Immature natural killer cell (primary cell): Measurements from ENCODE around the gene PRR15L. TPM values are rescaled to one million over a fixed set of nuclear protein-coding genes. Genes with fewer than 3 reads are reported as not detected.

ENCODE experiments used
- DNase-seq, 3 donors: peaks; one replicate each; pipeline ENCODE4 v3.0.0; 2022; ENCODE audit warnings: mixed read lengths in 1 of 3
- H3K27ac Mint-ChIP-seq, 6 donors: one replicate each; pipeline ENCODE4 v1.8.0; 2020; ENCODE audit warnings: mixed read lengths in 6 of 6, mild to moderate bottlenecking in 5 of 6, inconsistent platforms in 4 of 6, moderate library complexity in 3 of 6
- H3K27me3 Mint-ChIP-seq, 3 donors: one replicate each; pipeline ENCODE4 v1.8.0; 2020 to 2021; ENCODE audit warnings: low read depth in 3 of 3, mild to moderate bottlenecking in 3 of 3, mixed read lengths in 3 of 3, moderate library complexity in 3 of 3, inconsistent platforms in 1 of 3
- H3K36me3 Mint-ChIP-seq, 3 donors: one replicate each; pipeline ENCODE4 v1.8.0; 2020; ENCODE audit warnings: mixed read lengths in 3 of 3, inconsistent platforms in 2 of 3, mild to moderate bottlenecking in 2 of 3
- H3K4me1 Mint-ChIP-seq, 2 donors: one replicate each; pipeline ENCODE4 v1.8.0; 2020; ENCODE audit warnings: inconsistent platforms in 2 of 2, mild to moderate bottlenecking in 2 of 2, mixed read lengths in 2 of 2, moderate library complexity in 1 of 2
- H3K4me3 Mint-ChIP-seq, 5 donors: one replicate each; pipeline ENCODE4 v1.8.0; 2020; ENCODE audit warnings: mild to moderate bottlenecking in 5 of 5, mixed read lengths in 5 of 5, inconsistent platforms in 3 of 5, moderate library complexity in 3 of 5
- H3K9me3 Mint-ChIP-seq, 6 donors: one replicate each; pipeline ENCODE4 v1.8.0; 2020; ENCODE audit warnings: mild to moderate bottlenecking in 6 of 6, mixed read lengths in 6 of 6, inconsistent platforms in 4 of 6, moderate library complexity in 3 of 6
- polyA plus RNA-seq, 3 donors: library from polyadenylated mRNA; unstranded; fragments of 300-500 nt; fragmentation: Illumina TruSeq; gene quantifications; one replicate each; pipeline ENCODE4 v1.2.3, GENCODE V29; 2021

The PRR15L gene
- polyA plus RNA-seq, 3 donors from 2014 or later: 0.16 TPM; not detected in 2

GRCh38 chr17:47966079-47966519 is 8.4 kb upstream of the PRR15L start:
- Mint-ChIP-seq H3K27ac (no peak overlapping the region), H3K36me3 (peaks cover 0 to 5% (median 0%) of the 10 kb centered on the region in 3 donors), H3K9me3 (no peaks in the 10 kb centered on the region), H3K4me1 (peaks cover 14 to 16% of the 10 kb centered on the region in 2 donors), H3K4me3 (no peak overlapping the region), H3K27me3 (peaks cover 3 to 10% (median 4%) of the 10 kb centered on the region in 3 donors)
- no peak for DNase-seq

- Mint-ChIP-seq H3K27ac (no peak overlapping the region), H3K9me3 (no peaks in the 10 kb centered on the region), H3K4me1 (peaks cover 2 to 3% of the 10 kb centered on the region in 2 donors), H3K4me3 (no peak overlapping the region), H3K27me3 (peaks cover 0 to 6% (median 1%) of the 10 kb centered on the region in 3 donors), H3K36me3 (peaks cover 0 to 5% (median 0%) of the 10 kb centered on the region in 3 donors)
- DNase-seq: no peak
Measured at GRCh38 chr17:47964856-47965255, 7.2 kb upstream of the PRR15L start.

GRCh38 chr17:47962901-47963300 is 5.2 kb upstream of the PRR15L start:
- DNase-seq: no peak
- Mint-ChIP-seq H3K9me3 (no peaks in the 10 kb centered on the region), H3K27ac (no peak overlapping the region), H3K4me1 (no peaks in the 10 kb centered on the region), H3K27me3 (peaks cover 0 to 6% (median 1%) of the 10 kb centered on the region in 3 donors), H3K4me3 (no peak overlapping the region), H3K36me3 (peaks cover 0 to 5% (median 0%) of the 10 kb centered on the region in 3 donors)

- Mint-ChIP-seq H3K27me3 (peaks cover 0 to 6% (median 4%) of the 10 kb centered on the region in 3 donors), H3K4me3 (no peak overlapping the region), H3K27ac (no peak overlapping the region), H3K36me3 (peaks cover 0 to 5% (median 0%) of the 10 kb centered on the region in 3 donors), H3K9me3 (no peaks in the 10 kb centered on the region), H3K4me1 (no peaks in the 10 kb centered on the region)
- DNase-seq: no peak
Measured at GRCh38 chr17:47961406-47961805, 3.7 kb upstream of the PRR15L start.

- Mint-ChIP-seq H3K4me3 (no peak overlapping the region), H3K27ac (no peak overlapping the region), H3K27me3 (peaks cover 0 to 5% (median 4%) of the 10 kb centered on the region in 3 donors), H3K9me3 (no peaks in the 10 kb centered on the region), H3K36me3 (peaks cover 0 to 5% (median 0%) of the 10 kb centered on the region in 3 donors), H3K4me1 (no peaks in the 10 kb centered on the region)
- DNase-seq: no peak
Measured at GRCh38 chr17:47959825-47960655, 2.4 kb upstream of the PRR15L start.

GRCh38 chr17:47956791-47957590 is 692 bp downstream of the PRR15L start:
- H3K27ac Mint-ChIP-seq: no peak overlapping the region
- H3K4me3 Mint-ChIP-seq: no peak overlapping the region
- no peaks in the 10 kb centered on the region for H3K4me1 Mint-ChIP-seq
- DNase-seq: no peak
- H3K36me3 Mint-ChIP-seq: peaks cover 0 to 4% (median 0%) of the 10 kb centered on the region in 3 donors
- H3K27me3 Mint-ChIP-seq: peaks cover 0 to 4% (median 0%) of the 10 kb centered on the region in 3 donors
- H3K9me3 Mint-ChIP-seq: no peaks in the 10 kb centered on the region

GRCh38 chr17:47955497-47956461 is 1.9 kb downstream of the PRR15L start:
- Mint-ChIP-seq H3K27ac (no peak overlapping the region), H3K4me1 (no peaks in the 10 kb centered on the region), H3K9me3 (no peaks in the 10 kb centered on the region), H3K27me3 (peaks cover 0 to 4% (median 0%) of the 10 kb centered on the region in 3 donors), H3K36me3 (peaks cover 0 to 4% (median 0%) of the 10 kb centered on the region in 3 donors), H3K4me3 (no peak overlapping the region)
- no peak for DNase-seq

- H3K4me1 Mint-ChIP-seq: peaks cover 9% of the 10 kb centered on the region in 2 donors
- no peaks in the 10 kb centered on the region for H3K9me3 Mint-ChIP-seq
- H3K4me3 Mint-ChIP-seq: no peak overlapping the region
- peaks cover 0 to 4% (median 4%) of the 10 kb centered on the region in 3 donors for H3K36me3 Mint-ChIP-seq
- H3K27me3 Mint-ChIP-seq: peaks cover 0 to 4% (median 0%) of the 10 kb centered on the region in 3 donors
- H3K27ac Mint-ChIP-seq: no peak overlapping the region
- no peak for DNase-seq
Measured at GRCh38 chr17:47953909-47954308, 3.8 kb downstream of the PRR15L start.

- peaks cover 0 to 4% (median 4%) of the 10 kb centered on the region in 3 donors for H3K36me3 Mint-ChIP-seq
- H3K27ac Mint-ChIP-seq: no peak overlapping the region
- H3K4me1 Mint-ChIP-seq: peaks cover 9 to 10% of the 10 kb centered on the region in 2 donors
- peaks cover 0 to 2% (median 0%) of the 10 kb centered on the region in 3 donors for H3K27me3 Mint-ChIP-seq
- DNase-seq: no peak
- no peak overlapping the region for H3K4me3 Mint-ChIP-seq
- no peaks in the 10 kb centered on the region for H3K9me3 Mint-ChIP-seq
Measured at GRCh38 chr17:47952171-47953021, 5.3 kb downstream of the PRR15L start.

GRCh38 chr17:47950448-47950847 is 7.2 kb downstream of the PRR15L start:
- H3K27me3 Mint-ChIP-seq: peaks cover 0 to 1% (median 0%) of the 10 kb centered on the region in 3 donors
- H3K27ac Mint-ChIP-seq: no peak overlapping the region
- H3K4me1 Mint-ChIP-seq: peaks cover 10 to 18% of the 10 kb centered on the region in 2 donors
- H3K9me3 Mint-ChIP-seq: no peaks in the 10 kb centered on the region
- no peak for DNase-seq
- peaks cover 0 to 4% (median 4%) of the 10 kb centered on the region in 3 donors for H3K36me3 Mint-ChIP-seq
- H3K4me3 Mint-ChIP-seq: no peak overlapping the region

GRCh38 chr17:47949946-47950345 is 7.7 kb downstream of the PRR15L start:
- Mint-ChIP-seq H3K4me3 (peak overlapping the region in 1 of 5 donors; percentile 73), H3K4me1 (peaks cover 16 to 23% of the 10 kb centered on the region in 2 donors), H3K9me3 (no peaks in the 10 kb centered on the region), H3K27ac (peak overlapping the region in 1 of 6 donors; percentile 65), H3K27me3 (peaks cover 0 to 1% (median 0%) of the 10 kb centered on the region in 3 donors), H3K36me3 (peaks cover 0 to 5% (median 4%) of the 10 kb centered on the region in 3 donors)
- no peak for DNase-seq

- H3K9me3 Mint-ChIP-seq: no peaks in the 10 kb centered on the region
Measured at GRCh38 chr17:47949197-47949759, 8.4 kb downstream of the PRR15L start.

More at GRCh38 chr17:47949197-47949759, 8.4 kb downstream of the PRR15L start:
- Mint-ChIP-seq H3K36me3 (peaks cover 0 to 9% (median under 1%) of the 10 kb centered on the region in 3 donors), H3K4me1 (peaks cover 22 to 30% of the 10 kb centered on the region in 2 donors), H3K27me3 (peaks cover 0 to 1% (median 0%) of the 10 kb centered on the region in 3 donors), H3K4me3 (peak overlapping the region; percentile 71 to 79 (median 73)), H3K27ac (peak overlapping the region; percentile 38 to 86 (median 72))
- DNase-seq: peak; percentile 77 to 79 (median 78)
